Endothelial cell of umbilical vein (primary cell): ENCODE measurements around the gene GRID2. TPM values are rescaled to one million over a fixed set of nuclear protein-coding genes. Genes with fewer than 3 reads are reported as not detected.

Source experiments
- BruUV-seq: library from RNA; stranded (reverse); fragments of 400-500 nt; replicated peaks from 2 replicates; lab custom pipeline; 2021; lab: Mats Ljungman, UMichigan
- CTCF ChIA-PET: fragments of 300-600, 350-600 bp; sonication (Branson Sonifier 250); formaldehyde crosslinking; loops from one replicate; lab custom pipeline; 2021; ENCODE audit warnings: antibody characterized with exemption, inconsistent platforms; lab: Charles Lee
- POLR2A ChIA-PET: fragments of 300-600, 350-600 bp; sonication (Branson Sonifier 250); formaldehyde crosslinking; loops from one replicate; lab custom pipeline; 2021; ENCODE audit warnings: antibody characterized with exemption, inconsistent platforms; lab: Charles Lee
- DNase-seq: peaks from one replicate; pipeline ENCODE4 v3.0.0-alpha.2; 2011; ENCODE audit warnings: low read depth, low spot score
- FAIRE-seq: peaks from 2 replicates; lab custom pipeline; 2011; peaks lifted over from hg19 to GRCh38; lab: Jason Lieb, UNC
- H2AFZ ChIP-seq: 2 replicates; pipeline ENCODE4 v1.6.0; 2012; ENCODE audit warnings: low read depth, low read length, control low read depth, inconsistent platforms
- H3K27ac ChIP-seq: 2 replicates; pipeline ENCODE4 v1.5.1; 2011; ENCODE audit warnings: low read depth, mild to moderate bottlenecking, control low read depth, low read length, moderate library complexity; ENCODE audit not compliant: insufficient read depth
- H3K27me3 ChIP-seq, 2 experiments: 2 replicates each; pipeline versions ENCODE4 v1.6.0 to v1.6.1; 2011; ENCODE audit warnings: low read length in 2 of 2, mixed read lengths in 1 of 2; ENCODE audit not compliant: control insufficient read depth in 2 of 2, insufficient read depth in 2 of 2
- H3K36me3 ChIP-seq, 2 experiments: 2 replicates in 1 of 2; 3 replicates in 1 of 2; pipeline ENCODE4 v1.5.1; 2011; ENCODE audit warnings: low read length in 2 of 2, mild to moderate bottlenecking in 1 of 2, moderate library complexity in 1 of 2; ENCODE audit not compliant: control insufficient read depth in 2 of 2, insufficient read depth in 2 of 2; ENCODE audit errors: extremely low read depth in 1 of 2
- H3K4me1 ChIP-seq: 3 replicates; pipeline ENCODE4 v1.5.1; 2011; ENCODE audit warnings: mild to moderate bottlenecking, low read length; ENCODE audit not compliant: control insufficient read depth, insufficient read depth; ENCODE audit errors: extremely low read depth
- H3K4me2 ChIP-seq: 2 replicates; pipeline ENCODE4 v1.6.1; 2011; ENCODE audit warnings: low read length, control low read depth, mixed read lengths; ENCODE audit not compliant: insufficient read depth
- H3K4me3 ChIP-seq, 3 experiments: fragments of 200-600 bp in 1 of 3; sonication (generic), shearing (Covaris generic) in 1 of 3; replicated peaks in 1 of 3; 2 replicates each; pipeline ENCODE4 v1.5.1; 2011 to 2016; ENCODE audit warnings: control low read depth in 3 of 3, low read length in 3 of 3, mild to moderate bottlenecking in 2 of 3, inconsistent platforms in 1 of 3, low read depth in 1 of 3, moderate library complexity in 1 of 3; ENCODE audit not compliant: insufficient read depth in 1 of 3
- H3K79me2 ChIP-seq: 2 replicates; pipeline ENCODE4 v1.6.0; 2012; ENCODE audit warnings: low read length, inconsistent platforms; ENCODE audit not compliant: control insufficient read depth, insufficient read depth
- H3K9ac ChIP-seq: replicated peaks from 2 replicates; pipeline ENCODE3; 2011; ENCODE audit warnings: low read length, control low read depth; ENCODE audit not compliant: insufficient read depth; ENCODE audit errors: extremely low read depth
- H3K9me1 ChIP-seq: replicated peaks from 3 replicates; pipeline ENCODE4 v1.6.0; 2011; ENCODE audit warnings: mild to moderate bottlenecking, low read length; ENCODE audit not compliant: control insufficient read depth, insufficient read depth; ENCODE audit errors: extremely low read depth
- H3K9me3 ChIP-seq: replicated peaks from 2 replicates; pipeline ENCODE4 v1.5.1; 2012; ENCODE audit warnings: low read length, inconsistent platforms; ENCODE audit not compliant: control insufficient read depth, insufficient read depth
- H4K20me1 ChIP-seq: replicated peaks from 2 replicates; pipeline ENCODE3; 2011; ENCODE audit warnings: mild to moderate bottlenecking, low read length; ENCODE audit not compliant: control insufficient read depth, insufficient read depth; ENCODE audit errors: extremely low read depth
- EZH2 ChIP-seq: IDR thresholded peaks from 2 replicates; pipeline ENCODE4 v1.6.1; 2012; ENCODE audit warnings: borderline replicate concordance, low read depth, mild to moderate bottlenecking, moderate library complexity, low read length, inconsistent platforms; ENCODE audit not compliant: severe bottlenecking
- FOS ChIP-seq: IDR thresholded peaks from 2 replicates; pipeline ENCODE4 v1.6.1; 2011; ENCODE audit warnings: mild to moderate bottlenecking, low read length, moderate library complexity, borderline replicate concordance; ENCODE audit not compliant: insufficient read depth
- GATA2 ChIP-seq: IDR thresholded peaks from 2 replicates; pipeline ENCODE4 v1.7.0; 2011; ENCODE audit warnings: low read depth, mild to moderate bottlenecking, moderate library complexity, mixed read lengths, low read length; ENCODE audit not compliant: insufficient read length, insufficient read depth
- JUN ChIP-seq: IDR thresholded peaks from 2 replicates; pipeline ENCODE4 v1.6.1; 2011; ENCODE audit warnings: borderline replicate concordance, low read depth; ENCODE audit not compliant: insufficient read length, insufficient read depth
- MYC ChIP-seq: IDR thresholded peaks from one replicate; pipeline ENCODE4 v1.6.1; 2011; ENCODE audit warnings: mild to moderate bottlenecking, low read depth, low read length
- POLR2A ChIP-seq: IDR thresholded peaks from 2 replicates; pipeline ENCODE4 v1.6.1; 2012; ENCODE audit warnings: low read depth, mild to moderate bottlenecking, control low read depth, low read length
- POLR2AphosphoS5 ChIP-seq: IDR thresholded peaks from 2 replicates; pipeline ENCODE4 v1.6.1; 2012; ENCODE audit warnings: low read depth, mild to moderate bottlenecking, control low read depth, low read length, moderate library complexity; ENCODE audit not compliant: insufficient read depth
- dilution Hi-C: fragments of 300-500 bp; cut with MboI; formaldehyde crosslinking; loops from one replicate; pipeline ENCODE4 v1.15.0; 2019; ENCODE audit warnings: low sequenced_read_pairs; ENCODE audit not compliant: extremely low pct_ligation_motif_present
- intact Hi-C: fragments of 100-400 bp; cut with micrococcal nuclease; formaldehyde crosslinking; loops from one replicate; pipeline ENCODE4 v1.10.0; 2022
- polyA plus RNA-seq, 4 experiments: library from polyadenylated mRNA; depleted of rRNA in 3 of 4; stranded (reverse) in 3 of 4; unstranded in 1 of 4; fragments of >200 nt; gene quantifications; 2 replicates each; pipeline versions ENCODE4 v1.2.1 to v1.2.3, GENCODE V29; 2011 to 2012; ENCODE audit warnings: missing spikeins in 1 of 4
- total RNA-seq: library from RNA; stranded (reverse); gene quantifications from 2 replicates; pipeline ENCODE4 v1.2.3, GENCODE V29; 2021
- TF ChIP-seq, protein P1 (sequence below), 2 donors: IDR thresholded peaks; 1 replicate in 1 of 2; 2 replicates in 1 of 2; pipeline ENCODE4 v1.5.1; 2011; ENCODE audit warnings: low read length in 2 of 2, mild to moderate bottlenecking in 2 of 2, moderate library complexity in 2 of 2, control low read depth in 1 of 2, inconsistent platforms in 1 of 2, low read depth in 1 of 2; ENCODE audit not compliant: insufficient read depth in 1 of 2; ENCODE audit errors: extremely low read depth in 1 of 2
- TF ChIP-seq, protein P2 (sequence below): IDR thresholded peaks from 2 replicates; pipeline ENCODE4 v1.6.1; 2011; ENCODE audit not compliant: insufficient read depth, insufficient read length

Gene GRID2
- total and polyA plus RNA-seq, 2 donors (not counting 3 experiments of a cell fraction or from before 2014, with no cell fraction given) = not detected

- Histone ChIP-seq H3K9me1 (no peaks in the 10 kb centered on the region), H3K4me1 (no peaks in the 10 kb centered on the region), H3K27ac (no peak overlapping the region), H3K4me2 (no peak overlapping the region), H3K9me3 (no peaks in the 10 kb centered on the region), H3K27me3 (no peaks in the 10 kb centered on the region), H4K20me1 (no peaks in the 10 kb centered on the region), H3K36me3 (no peaks in the 10 kb centered on the region), H3K79me2 (no peaks in the 10 kb centered on the region), H3K9ac (no peak overlapping the region), H2AFZ (no peak overlapping the region), H3K4me3 (no peak overlapping the region)
- FAIRE-seq (no peak), DNase-seq (no peak)
- intact Hi-C loops (no loop called here), dilution Hi-C loops (no loop called here)
- POLR2A ChIA-PET = no interaction called here
- no peak for TF ChIP-seq JUN
- TF ChIP-seq FOS = no peak
- TF ChIP-seq GATA2 = no peak
- no peak for TF ChIP-seq POLR2AphosphoS5
- TF ChIP-seq MYC = no peak
- TF ChIP-seq POLR2A = no peak
- CTCF ChIA-PET = no interaction called here
- no TSS peak for BruUV-seq
Observed at GRCh38 chr4:93174598-93174997, 870.8 kb downstream of the GRID2 start.

GRCh38 chr4:93178279-93178678 lies 874.5 kb downstream of the GRID2 start:
- H3K4me1 ChIP-seq = no peaks in the 10 kb centered on the region
- H3K36me3 ChIP-seq = no peaks in the 10 kb centered on the region
- no peaks in the 10 kb centered on the region for H3K79me2 ChIP-seq
- no peaks in the 10 kb centered on the region for H3K27me3 ChIP-seq
- H3K9me1 ChIP-seq = no peaks in the 10 kb centered on the region
- TF ChIP-seq EZH2 (no peak), MYC (no peak), POLR2AphosphoS5 (no peak), JUN (no peak), FOS (no peak), POLR2A (no peak), GATA2 (no peak)
- TF ChIP-seq, protein P1, sequence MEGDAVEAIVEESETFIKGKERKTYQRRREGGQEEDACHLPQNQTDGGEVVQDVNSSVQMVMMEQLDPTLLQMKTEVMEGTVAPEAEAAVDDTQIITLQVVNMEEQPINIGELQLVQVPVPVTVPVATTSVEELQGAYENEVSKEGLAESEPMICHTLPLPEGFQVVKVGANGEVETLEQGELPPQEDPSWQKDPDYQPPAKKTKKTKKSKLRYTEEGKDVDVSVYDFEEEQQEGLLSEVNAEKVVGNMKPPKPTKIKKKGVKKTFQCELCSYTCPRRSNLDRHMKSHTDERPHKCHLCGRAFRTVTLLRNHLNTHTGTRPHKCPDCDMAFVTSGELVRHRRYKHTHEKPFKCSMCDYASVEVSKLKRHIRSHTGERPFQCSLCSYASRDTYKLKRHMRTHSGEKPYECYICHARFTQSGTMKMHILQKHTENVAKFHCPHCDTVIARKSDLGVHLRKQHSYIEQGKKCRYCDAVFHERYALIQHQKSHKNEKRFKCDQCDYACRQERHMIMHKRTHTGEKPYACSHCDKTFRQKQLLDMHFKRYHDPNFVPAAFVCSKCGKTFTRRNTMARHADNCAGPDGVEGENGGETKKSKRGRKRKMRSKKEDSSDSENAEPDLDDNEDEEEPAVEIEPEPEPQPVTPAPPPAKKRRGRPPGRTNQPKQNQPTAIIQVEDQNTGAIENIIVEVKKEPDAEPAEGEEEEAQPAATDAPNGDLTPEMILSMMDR (IDR thresholded peaks at IDR 0.05; ENCODE audit: extremely low read depth in 1 of 2, insufficient read depth in 1 of 2, low read depth in 1 of 2, low read length in 2 of 2) = no peak
- TF ChIP-seq, protein P2, sequence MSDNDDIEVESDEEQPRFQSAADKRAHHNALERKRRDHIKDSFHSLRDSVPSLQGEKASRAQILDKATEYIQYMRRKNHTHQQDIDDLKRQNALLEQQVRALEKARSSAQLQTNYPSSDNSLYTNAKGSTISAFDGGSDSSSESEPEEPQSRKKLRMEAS = no peak
- no peak for DNase-seq
- no peak overlapping the region for H3K27ac ChIP-seq
- H4K20me1 ChIP-seq = no peaks in the 10 kb centered on the region
- H3K4me3 ChIP-seq = no peak overlapping the region
- dilution Hi-C loops = no loop called here
- intact Hi-C loops = no loop called here
- H3K4me2 ChIP-seq = no peak overlapping the region
- no peak overlapping the region for H2AFZ ChIP-seq
- no TSS peak for BruUV-seq
- ChIA-PET CTCF (interaction anchor here (1.7 to 2.3 kb wide), 2 partner anchors 12 to 23 kb away, joined by 4 to 7 read pairs; no protein-coding TSS in a partner anchor), POLR2A (no interaction called here)
- FAIRE-seq = no peak
- no peak overlapping the region for H3K9ac ChIP-seq
- H3K9me3 ChIP-seq = no peaks in the 10 kb centered on the region
